ENCODE results near the gene CAPN11.
"Not testable (repeated sequence)": the region's sequence is repeated elsewhere in the genome, so short reads cannot be mapped to it uniquely, and the experiment has no call there.

Gene CAPN11

DNA sequence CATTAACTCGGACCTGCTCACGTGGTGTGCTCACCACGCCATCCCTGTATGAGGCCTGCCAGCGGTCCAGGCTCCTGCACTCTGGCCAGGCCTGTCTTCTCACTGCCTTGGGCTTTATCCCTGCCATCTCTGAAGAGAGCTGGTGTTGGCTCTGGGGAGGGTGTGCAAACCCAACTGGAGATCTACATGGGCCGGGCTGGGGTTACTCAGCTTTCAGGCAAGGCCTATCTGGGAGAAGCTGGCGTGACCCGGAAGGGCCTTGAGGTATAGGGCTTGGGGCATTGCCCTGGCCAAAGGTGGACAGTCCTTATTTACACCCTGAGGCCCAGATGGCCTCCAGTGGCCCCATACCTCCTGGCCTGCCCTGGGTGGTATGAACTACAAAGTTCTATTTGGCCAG is 69.8 kb downstream of the CAPN11 start:
- Mint-ChIP-seq H3K36me3 (ENCODE audit: insufficient read depth) (no peaks in the 10 kb centered on the region), H3K4me3 (no peak overlapping the region)
- no peak for DNase-seq

DNA sequence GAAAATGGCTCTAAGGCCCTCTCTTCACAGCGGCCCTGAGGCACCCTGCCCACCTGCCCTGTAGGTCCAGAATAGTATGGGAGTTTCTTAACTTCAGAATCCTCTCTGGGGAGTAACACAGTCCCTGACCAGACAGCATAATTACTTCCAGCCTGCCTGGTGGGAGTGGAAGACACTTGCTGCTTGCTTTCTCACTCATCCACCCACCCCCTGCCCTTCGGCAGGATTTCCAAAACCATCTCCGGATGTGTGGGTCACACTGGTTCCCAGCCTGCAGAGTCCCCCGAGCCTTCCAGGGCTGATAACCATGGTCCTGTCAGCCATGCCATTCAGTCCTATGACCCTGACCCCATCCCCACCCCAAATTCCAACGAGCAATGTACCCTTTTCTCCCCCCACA is 70.2 kb downstream of the CAPN11 start:
- Mint-ChIP-seq H3K27ac (no peak overlapping the region), H3K4me3 (no peak overlapping the region), H3K36me3 (ENCODE audit: insufficient read depth) (no peaks in the 10 kb centered on the region), H3K4me1 (ENCODE audit: low read depth in 2 of 2) (peaks cover 8% of the 10 kb centered on the region in 2 donors), H3K9me3 (no peaks in the 10 kb centered on the region), H3K27me3 (no peaks in the 10 kb centered on the region)
- no peak for DNase-seq
- no peak for ATAC-seq (replicated peaks)

More for the DNA sequence above, 69.8 kb downstream of the CAPN11 start:
- H3K9me3 Mint-ChIP-seq, result no peaks in the 10 kb centered on the region
- no peak for ATAC-seq (replicated peaks)
- H3K27me3 Mint-ChIP-seq, result no peaks in the 10 kb centered on the region
- H3K4me1 Mint-ChIP-seq (ENCODE audit: low read depth in 2 of 2), result peaks cover 8 to 9% of the 10 kb centered on the region in 2 donors
- H3K27ac Mint-ChIP-seq, result no peak overlapping the region

DNA sequence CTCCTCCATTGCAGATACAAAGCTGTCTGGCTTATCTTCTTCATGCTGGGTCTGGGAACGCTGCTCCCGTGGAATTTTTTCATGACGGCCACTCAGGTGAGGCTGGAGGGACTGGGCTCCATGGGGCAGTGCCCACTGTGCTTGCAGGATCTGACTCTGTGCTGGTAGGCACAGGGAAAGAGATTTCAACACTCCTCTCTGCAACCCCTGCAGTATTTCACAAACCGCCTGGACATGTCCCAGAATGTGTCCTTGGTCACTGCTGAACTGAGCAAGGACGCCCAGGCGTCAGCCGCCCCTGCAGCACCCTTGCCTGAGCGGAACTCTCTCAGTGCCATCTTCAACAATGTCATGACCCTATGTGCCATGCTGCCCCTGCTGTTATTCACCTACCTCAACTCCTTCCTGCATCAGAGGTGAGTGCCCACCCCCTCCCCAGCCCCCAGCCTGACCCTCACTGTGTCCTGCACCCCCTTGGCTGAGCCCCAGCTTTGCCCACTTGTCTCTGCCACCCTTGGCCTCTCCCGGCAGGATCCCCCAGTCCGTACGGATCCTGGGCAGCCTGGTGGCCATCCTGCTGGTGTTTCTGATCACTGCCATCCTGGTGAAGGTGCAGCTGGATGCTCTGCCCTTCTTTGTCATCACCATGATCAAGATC is 70.9 kb downstream of the CAPN11 start:
- Mint-ChIP-seq H3K36me3 (ENCODE audit: insufficient read depth) (peaks cover 4% of the 10 kb centered on the region), H3K27me3 (no peaks in the 10 kb centered on the region), H3K9me3 (no peaks in the 10 kb centered on the region), H3K4me1 (ENCODE audit: low read depth in 2 of 2) (peaks cover 1 to 3% of the 10 kb centered on the region in 2 donors), H3K4me3 (no peak overlapping the region), H3K27ac (no peak overlapping the region)
- no peak for DNase-seq
- ATAC-seq (replicated peaks), result no peak

DNA sequence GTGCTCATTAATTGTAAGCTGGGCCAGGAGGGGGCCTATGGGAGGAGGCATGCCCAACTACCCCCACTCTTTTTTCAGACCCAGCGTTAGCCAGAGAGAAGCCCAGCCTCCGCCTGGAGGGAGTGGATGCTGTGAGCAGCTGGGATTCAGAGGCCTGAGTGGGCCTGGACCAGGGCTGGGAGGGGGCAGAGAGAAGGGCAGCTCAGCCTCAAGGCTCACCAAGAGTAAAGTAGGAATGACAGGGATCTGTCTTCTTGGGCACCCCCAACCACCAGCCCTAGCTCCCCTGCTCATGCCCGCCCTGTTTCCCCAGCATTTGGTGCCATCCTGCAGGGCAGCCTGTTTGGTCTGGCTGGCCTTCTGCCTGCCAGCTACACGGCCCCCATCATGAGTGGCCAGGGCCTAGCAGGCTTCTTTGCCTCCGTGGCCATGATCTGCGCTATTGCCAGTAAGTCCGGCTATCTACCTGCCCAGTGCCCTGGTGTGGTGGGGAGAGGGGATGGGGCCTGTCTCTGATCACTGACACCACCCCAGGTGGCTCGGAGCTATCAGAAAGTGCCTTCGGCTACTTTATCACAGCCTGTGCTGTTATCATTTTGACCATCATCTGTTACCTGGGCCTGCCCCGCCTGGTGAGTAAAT is 71.5 kb downstream of the CAPN11 start:
- DNase-seq (no peak), ATAC-seq (replicated peaks) (no peak)
- Mint-ChIP-seq H3K36me3 (ENCODE audit: insufficient read depth) (peaks cover 4% of the 10 kb centered on the region), H3K4me3 (no peak overlapping the region), H3K27ac (no peak overlapping the region), H3K4me1 (ENCODE audit: low read depth in 2 of 2) (no peaks in the 10 kb centered on the region), H3K9me3 (no peaks in the 10 kb centered on the region), H3K27me3 (no peaks in the 10 kb centered on the region)

DNA sequence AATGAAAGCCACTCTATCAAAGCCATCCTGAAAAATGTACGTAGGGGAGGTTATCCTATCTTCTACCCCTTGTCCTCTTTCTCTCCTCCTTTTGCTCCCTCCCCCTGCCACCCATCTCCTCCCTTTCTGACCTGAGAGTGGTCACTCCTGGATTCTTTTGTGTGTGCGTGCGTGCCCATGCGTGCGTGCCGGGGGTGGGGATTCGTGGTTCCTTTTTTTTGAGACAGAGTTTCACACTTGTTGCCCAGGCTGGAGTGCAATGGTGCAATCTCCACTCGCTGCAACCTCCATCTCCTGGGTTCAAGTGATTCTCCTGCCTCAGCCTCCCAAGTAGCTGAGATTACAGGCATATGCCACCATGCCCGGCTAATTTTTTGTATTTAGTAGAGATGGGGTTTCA is 72.8 kb downstream of the CAPN11 start:
- not testable (repeated sequence) for H3K27ac Mint-ChIP-seq; H3K4me3 Mint-ChIP-seq; H3K9me3 Mint-ChIP-seq; DNase-seq; H3K27me3 Mint-ChIP-seq; ATAC-seq (replicated peaks); H3K36me3 Mint-ChIP-seq (ENCODE audit: insufficient read depth); H3K4me1 Mint-ChIP-seq (ENCODE audit: low read depth in 2 of 2)

DNA sequence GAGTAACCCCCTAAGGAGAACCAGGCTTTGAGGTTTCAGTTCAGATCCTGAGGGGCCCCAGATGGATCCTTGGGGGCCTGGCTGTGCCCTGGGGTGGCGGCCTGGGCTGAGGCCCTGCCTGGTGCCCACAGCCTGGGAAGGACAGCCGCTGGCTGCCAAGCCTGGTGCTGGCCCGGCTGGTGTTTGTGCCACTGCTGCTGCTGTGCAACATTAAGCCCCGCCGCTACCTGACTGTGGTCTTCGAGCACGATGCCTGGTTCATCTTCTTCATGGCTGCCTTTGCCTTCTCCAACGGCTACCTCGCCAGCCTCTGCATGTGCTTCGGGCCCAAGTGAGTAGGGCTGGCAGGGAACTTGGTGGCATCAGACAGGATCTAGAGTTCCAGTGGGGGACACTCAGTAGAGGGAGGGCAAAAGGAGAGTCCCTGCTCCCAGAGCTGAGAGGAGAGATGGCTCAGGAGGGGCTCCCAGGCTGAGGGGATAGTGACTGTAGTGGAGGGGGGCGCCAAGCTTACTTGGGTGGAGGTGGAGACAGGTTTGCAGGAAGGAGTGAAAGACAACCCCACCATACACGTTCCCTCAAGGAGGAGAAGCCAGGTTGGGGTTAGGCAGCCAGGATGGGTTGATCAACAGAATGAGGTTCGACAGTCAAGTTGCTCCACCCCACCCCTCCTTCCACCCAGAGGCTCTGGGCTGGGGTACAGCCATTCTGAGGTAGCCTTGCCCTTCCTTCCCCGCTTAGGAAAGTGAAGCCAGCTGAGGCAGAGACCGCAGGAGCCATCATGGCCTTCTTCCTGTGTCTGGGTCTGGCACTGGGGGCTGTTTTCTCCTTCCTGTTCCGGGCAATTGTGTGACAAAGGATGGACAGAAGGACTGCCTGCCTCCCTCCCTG is 74.3 kb downstream of the CAPN11 start:
- H3K4me3 Mint-ChIP-seq, result no peak overlapping the region
- ATAC-seq (replicated peaks) (no peak), DNase-seq (no peak)
- peak overlapping the region in 1 of 2 donors; percentile 46 for H3K27ac Mint-ChIP-seq
- no peaks in the 10 kb centered on the region for H3K9me3 Mint-ChIP-seq
- H3K4me1 Mint-ChIP-seq (ENCODE audit: low read depth in 2 of 2), result peaks cover 7% of the 10 kb centered on the region in 2 donors
- peaks cover 4% of the 10 kb centered on the region for H3K36me3 Mint-ChIP-seq (ENCODE audit: insufficient read depth)
- no peaks in the 10 kb centered on the region for H3K27me3 Mint-ChIP-seq

DNA sequence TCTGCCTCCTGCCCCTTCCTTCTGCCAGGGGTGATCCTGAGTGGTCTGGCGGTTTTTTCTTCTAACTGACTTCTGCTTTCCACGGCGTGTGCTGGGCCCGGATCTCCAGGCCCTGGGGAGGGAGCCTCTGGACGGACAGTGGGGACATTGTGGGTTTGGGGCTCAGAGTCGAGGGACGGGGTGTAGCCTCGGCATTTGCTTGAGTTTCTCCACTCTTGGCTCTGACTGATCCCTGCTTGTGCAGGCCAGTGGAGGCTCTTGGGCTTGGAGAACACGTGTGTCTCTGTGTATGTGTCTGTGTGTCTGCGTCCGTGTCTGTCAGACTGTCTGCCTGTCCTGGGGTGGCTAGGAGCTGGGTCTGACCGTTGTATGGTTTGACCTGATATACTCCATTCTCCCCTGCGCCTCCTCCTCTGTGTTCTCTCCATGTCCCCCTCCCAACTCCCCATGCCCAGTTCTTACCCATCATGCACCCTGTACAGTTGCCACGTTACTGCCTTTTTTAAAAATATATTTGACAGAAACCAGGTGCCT is 75.0 kb downstream of the CAPN11 start:
- Mint-ChIP-seq H3K4me1 (ENCODE audit: low read depth in 2 of 2) (peaks cover 10 to 11% of the 10 kb centered on the region in 2 donors), H3K36me3 (ENCODE audit: insufficient read depth) (peaks cover 4% of the 10 kb centered on the region), H3K27ac (peak overlapping the region in 1 of 2 donors; percentile 46), H3K4me3 (no peak overlapping the region), H3K9me3 (no peaks in the 10 kb centered on the region), H3K27me3 (no peaks in the 10 kb centered on the region)
- no peak for ATAC-seq (replicated peaks)
- no peak for DNase-seq
